Mucosa of gallbladder (tissue), 1 donor: Measurements from ENCODE around the gene POTEM. TPM values are rescaled to one million over a fixed set of nuclear protein-coding genes. Genes with fewer than 3 reads are reported as not detected.
"Not testable (repeated sequence)": the region's sequence is repeated elsewhere in the genome, so short reads cannot be mapped to it uniquely, and the experiment has no call there.

Experiments used
- DNase-seq: peaks from one replicate; pipeline ENCODE4 v3.0.0-alpha.2; 2020; ENCODE audit warnings: low spot score
- total RNA-seq: library from RNA; stranded (reverse); gene quantifications from one replicate; pipeline ENCODE4 v1.2.1, GENCODE V29; 2021
- donor health status: DM: no; HTN: no; CAD: no.

Gene POTEM
- total RNA-seq = not detected

- not testable (repeated sequence) for DNase-seq
Observed at GRCh38 chr14:18967134-18967533, at the start of gene POTEM. POTEM (plus strand) TSS chr14:18967434; CDS start chr14:18967486, 52 bp downstream.

- DNase-seq = not testable (repeated sequence)
Observed at GRCh38 chr14:18918345-18918744, 48.9 kb upstream of the POTEM start.

GRCh38 chr14:18920052-18920451, 47.2 kb upstream of the POTEM start:
- DNase-seq = not testable (repeated sequence)

GRCh38 chr14:18921055-18921701, 46.1 kb upstream of the POTEM start:
- DNase-seq = not testable (repeated sequence)

GRCh38 chr14:18936848-18937247, 30.4 kb upstream of the POTEM start:
- DNase-seq = not testable (repeated sequence)

- not testable (repeated sequence) for DNase-seq
Observed at GRCh38 chr14:18938733-18939132, 28.5 kb upstream of the POTEM start.

GRCh38 chr14:18949939-18950338, 17.3 kb upstream of the POTEM start:
- not testable (repeated sequence) for DNase-seq

- not testable (repeated sequence) for DNase-seq
Observed at GRCh38 chr14:18953085-18953484, 14.1 kb upstream of the POTEM start.

GRCh38 chr14:18955816-18956215, 11.4 kb upstream of the POTEM start:
- DNase-seq = not testable (repeated sequence)

- DNase-seq = not testable (repeated sequence)
Observed at GRCh38 chr14:18961576-18961975, 5.7 kb upstream of the POTEM start.

- not testable (repeated sequence) for DNase-seq
Observed at GRCh38 chr14:18962143-18962542, 5.1 kb upstream of the POTEM start.

GRCh38 chr14:18963276-18963675, 4.0 kb upstream of the POTEM start:
- not testable (repeated sequence) for DNase-seq

- not testable (repeated sequence) for DNase-seq
Observed at GRCh38 chr14:18964878-18965277, 2.4 kb upstream of the POTEM start.

GRCh38 chr14:19002566-19002965, 35.3 kb downstream of the POTEM start:
- DNase-seq = not testable (repeated sequence)

- not testable (repeated sequence) for DNase-seq
Observed at GRCh38 chr14:19006490-19006889, 39.3 kb downstream of the POTEM start.

GRCh38 chr14:19007678-19008077, 40.4 kb downstream of the POTEM start:
- DNase-seq = not testable (repeated sequence)

- DNase-seq = not testable (repeated sequence)
Observed at GRCh38 chr14:19011029-19011428, 43.8 kb downstream of the POTEM start.

GRCh38 chr14:19011703-19012102, 44.5 kb downstream of the POTEM start:
- DNase-seq = not testable (repeated sequence)

- DNase-seq = not testable (repeated sequence)
Observed at GRCh38 chr14:19015185-19015584, 48.0 kb downstream of the POTEM start.

GRCh38 chr14:19025080-19025589, 57.9 kb downstream of the POTEM start:
- not testable (repeated sequence) for DNase-seq

- not testable (repeated sequence) for DNase-seq
Observed at GRCh38 chr14:19026649-19027351, 59.6 kb downstream of the POTEM start.

- DNase-seq = not testable (repeated sequence)
Observed at GRCh38 chr14:19027895-19028294, 60.7 kb downstream of the POTEM start.
